Dermis lymphatic vessel endothelial cell (primary cell): ENCODE data around the gene ADIPOQ. TPM values are rescaled to one million over a fixed set of nuclear protein-coding genes. Genes with fewer than 3 reads are reported as not detected.

ENCODE experiments used
- total RNA-seq: library from RNA; depleted of rRNA; stranded (reverse); fragments of >200 nt; gene quantifications from 2 replicates; pipeline ENCODE4 v1.2.1, GENCODE V29; 2014

The ADIPOQ gene
- total RNA-seq = not detected in 2 replicates

DNA sequence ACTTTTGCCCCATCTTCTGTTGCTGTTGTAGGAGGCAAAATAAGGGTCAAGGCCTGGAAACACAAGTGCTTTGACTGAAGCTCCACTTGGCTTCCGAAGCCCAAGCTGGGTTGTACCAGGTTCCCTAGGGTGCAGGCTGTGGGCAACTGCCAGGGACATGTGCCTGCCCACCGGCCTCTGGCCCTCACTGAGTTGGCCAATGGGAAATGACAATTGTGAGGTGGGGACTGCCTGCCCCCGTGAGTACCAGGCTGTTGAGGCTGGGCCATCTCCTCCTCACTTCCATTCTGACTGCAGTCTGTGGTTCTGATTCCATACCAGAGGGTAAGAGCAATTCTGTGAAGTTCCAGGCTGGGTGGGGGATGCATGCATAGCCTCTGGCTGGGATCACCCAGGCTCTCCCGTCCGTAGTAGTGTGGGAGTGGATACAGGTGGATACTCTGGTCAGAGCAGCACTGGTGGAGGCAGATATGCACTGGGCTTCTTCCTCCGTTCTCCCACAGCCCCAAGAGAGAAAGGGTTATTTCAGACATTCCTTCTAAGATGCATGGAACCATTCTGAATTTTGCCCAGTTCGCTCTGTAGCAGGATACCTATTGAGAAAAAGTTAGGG is at the start of gene ADIPOQ:
TSS of gene ADIPOQ (plus strand) at position 285 of the 613 bp plus-strand sequence. CDS start 10,349 bp downstream, outside the sequence.

DNA sequence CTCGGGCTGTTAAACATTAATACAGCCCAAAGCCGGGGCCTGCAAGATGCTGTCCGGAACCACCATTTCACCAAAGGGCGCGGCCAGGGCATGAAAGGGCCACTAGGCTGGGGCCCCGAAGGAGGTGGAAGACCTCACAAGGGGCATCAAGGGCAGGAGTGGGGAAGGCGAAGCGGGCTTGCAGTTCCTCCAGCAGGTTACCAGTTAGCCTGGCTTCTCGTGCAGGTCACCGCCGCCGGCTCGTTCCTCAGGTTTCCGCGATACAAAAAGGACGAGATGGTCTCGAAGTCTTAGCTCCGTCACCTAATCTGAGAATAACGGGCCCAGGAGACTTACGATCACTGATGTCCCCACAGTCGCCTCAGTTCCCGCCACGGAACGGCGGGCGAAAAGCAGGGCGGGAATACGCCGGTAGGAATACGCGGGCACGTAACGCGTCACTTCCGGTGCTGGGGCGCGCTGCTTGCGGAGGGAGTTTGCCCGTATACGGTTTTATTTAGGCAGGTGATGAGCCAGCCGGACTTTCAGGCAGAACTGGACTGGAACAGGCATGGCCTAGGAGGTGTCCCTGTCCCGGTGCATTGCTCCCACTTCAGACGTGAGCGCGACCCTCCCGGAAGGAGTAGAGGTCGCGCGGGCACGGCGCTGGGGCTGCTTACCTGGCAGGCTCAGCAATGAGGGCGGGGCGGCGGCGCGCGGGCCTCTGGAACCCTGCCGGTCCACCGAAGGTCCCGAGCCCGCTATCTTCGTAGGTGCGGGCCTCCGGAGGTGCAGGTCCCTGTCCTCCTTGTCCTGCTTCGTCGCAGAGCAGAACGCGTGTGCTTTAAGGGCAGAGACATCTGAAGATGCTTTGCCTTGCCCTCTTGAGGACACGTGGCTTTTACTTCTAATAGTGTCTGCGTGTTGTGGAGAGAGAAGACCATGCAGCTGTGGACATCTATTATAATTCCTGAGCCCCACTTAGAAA is 36.1 kb upstream of the ADIPOQ start, which contains the start of gene RFC4:
TSS of gene RFC4 (minus strand) at position 394 of the 967 bp plus-strand sequence. CDS start 1,769 bp downstream, outside the sequence.

Other genes starting within 250 kb of the ADIPOQ start
- gene AHSG, start 229.7 kb upstream of the ADIPOQ start, total RNA-seq = 0.09 TPM in 1 of 2 replicates, not detected in the other
- gene FETUB, start 202.3 kb upstream of the ADIPOQ start, total RNA-seq = not detected in 2 replicates
- gene HRG, start 176.7 kb upstream of the ADIPOQ start, total RNA-seq = not detected in 2 replicates
- not detected in 2 replicates for gene KNG1, start 125.4 kb upstream of the ADIPOQ start, total RNA-seq
- gene EIF4A2, start 59.1 kb upstream of the ADIPOQ start, total RNA-seq = 452 and 554 TPM in 2 replicates
- gene RFC4, start 36.2 kb upstream of the ADIPOQ start, total RNA-seq = 7.9 and 9.6 TPM in 2 replicates
- gene ST6GAL1, start 87.8 kb downstream of the ADIPOQ start, total RNA-seq = 34.5 and 75.0 TPM in 2 replicates